Subcutaneous adipose tissue (tissue), 4 donors: Measurements from ENCODE around the gene SH3RF1. TPM values are rescaled to one million over a fixed set of nuclear protein-coding genes. Genes with fewer than 3 reads are reported as not detected.

Experiments
- CTCF ChIP-seq: fragments of 450-650 bp; IDR thresholded peaks from one replicate; pipeline ENCODE4 v1.5.1; 2016; ENCODE audit warnings: low read depth, mild to moderate bottlenecking, control low read depth, antibody characterized with exemption, moderate library complexity
- total RNA-seq, 4 donors: library from RNA; depleted of rRNA; stranded (reverse); fragments of >200 nt; gene quantifications; one replicate each; pipeline ENCODE4 v1.1.0, GENCODE V29; 2016

SH3RF1 gene
- total RNA-seq, 4 donors from 2014 or later: 12.9 to 36.9 (median 20.8) TPM

DNA sequence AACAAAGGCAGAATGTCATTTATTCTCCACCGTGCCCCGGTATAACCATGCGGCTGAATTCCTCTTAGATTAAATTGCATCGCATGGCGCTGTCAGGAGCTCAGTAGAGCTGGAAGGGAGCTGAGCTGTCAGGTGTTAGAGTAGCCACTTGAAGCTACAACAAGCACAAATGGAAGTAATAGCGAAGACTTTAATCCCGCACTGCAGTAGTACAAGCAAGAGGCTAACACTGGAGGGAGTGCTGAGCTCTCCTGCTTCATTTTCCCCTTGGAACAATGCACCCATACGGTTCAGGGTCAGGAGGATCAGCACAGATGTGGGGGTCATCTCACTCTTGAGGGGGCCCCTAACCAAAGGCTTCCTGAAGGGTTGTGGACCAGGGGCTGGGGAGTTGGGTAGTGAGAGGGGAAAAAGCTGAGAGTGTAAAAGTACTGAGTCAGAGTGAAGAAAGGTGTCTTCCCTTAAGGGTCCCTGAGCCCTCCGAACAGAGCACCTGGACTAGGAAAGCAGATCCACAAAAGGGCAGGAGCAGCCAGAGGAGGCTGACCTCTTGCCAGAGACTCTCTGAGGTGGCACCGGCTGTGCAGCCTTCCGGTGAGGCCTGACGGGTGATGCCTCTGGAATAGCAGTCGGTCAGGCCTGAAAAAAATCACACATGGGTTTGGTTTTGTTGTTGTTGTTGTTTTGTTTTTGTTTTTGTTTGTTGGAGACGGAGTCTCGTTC, 224.7 kb downstream of the SH3RF1 start:
- no peak for TF ChIP-seq CTCF

DNA sequence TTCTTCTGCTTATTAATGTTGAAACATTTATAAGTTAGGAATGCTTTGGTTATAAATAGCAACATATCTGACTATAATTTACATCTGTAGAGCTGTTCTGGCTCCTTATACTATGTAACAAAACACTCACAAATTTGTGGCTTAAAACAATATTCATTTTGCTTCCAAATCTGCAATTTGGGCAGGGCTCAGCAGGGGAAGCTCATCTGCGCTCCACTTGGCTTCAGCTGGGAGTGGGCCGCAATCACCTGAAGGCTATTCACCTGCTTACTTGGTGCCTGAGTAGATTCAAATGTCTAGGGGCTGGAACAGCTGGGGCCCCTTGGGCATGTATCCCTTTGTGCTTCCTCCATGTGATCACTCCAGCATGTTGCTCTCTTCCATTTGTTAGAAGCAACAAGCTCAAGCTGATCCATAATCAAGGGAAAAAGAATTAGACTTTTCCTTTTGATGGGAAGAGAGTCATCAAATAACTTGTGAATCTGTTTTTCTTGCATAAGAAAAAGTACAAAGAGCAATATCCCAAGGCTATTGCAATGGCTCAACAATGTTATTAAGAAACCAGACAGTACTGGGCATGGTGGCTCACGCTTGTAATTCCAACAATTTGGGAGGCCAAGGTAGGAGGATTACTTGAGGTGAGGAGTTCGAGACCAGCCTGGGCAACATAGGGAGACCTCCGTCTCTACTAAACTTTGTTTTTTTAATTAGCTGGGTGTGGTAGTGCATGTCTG, 225.9 kb downstream of the SH3RF1 start:
- TF ChIP-seq CTCF: no peak
